Activated naive CD8-positive, alpha-beta T cell treated with anti-CD3 and anti-CD28 coated beads, Interleukin-2, amount 10 ng/mL, durations not matched to agents 7 days and 5 days (primary cell): Measurements from ENCODE around the gene YTHDF2. TPM values are rescaled to one million over a fixed set of nuclear protein-coding genes. Genes with fewer than 3 reads are reported as not detected.

Experiments used
- ATAC-seq: fragments of 150-1000 bp; cut with Tn5 transposase; one replicate; pipeline ENCODE4 v1.10.0; 2021; ENCODE audit warnings: low read depth, moderate library complexity
- POLR2A ChIA-PET: fragments of 350-600 bp; sonication (Branson Sonifier 250); formaldehyde crosslinking; loops from one replicate; lab custom pipeline; 2021; ENCODE audit warnings: antibody characterized with exemption; lab: Charles Lee
- DNase-seq: peaks from one replicate; pipeline ENCODE4 v3.0.0; 2021
- H3K27ac Mint-ChIP-seq: one replicate; pipeline ENCODE4 v1.8.0; 2022; ENCODE audit warnings: mild to moderate bottlenecking, mixed read lengths
- H3K27me3 Mint-ChIP-seq: one replicate; pipeline ENCODE4 v1.8.0; 2022; ENCODE audit warnings: mild to moderate bottlenecking, moderate library complexity, mixed read lengths
- H3K36me3 Mint-ChIP-seq: one replicate; pipeline ENCODE4 v1.8.0; 2021; ENCODE audit warnings: mild to moderate bottlenecking, mixed read lengths
- H3K4me1 Mint-ChIP-seq: one replicate; pipeline ENCODE4 v1.8.0; 2021; ENCODE audit warnings: mixed read lengths
- H3K4me3 Mint-ChIP-seq: one replicate; pipeline ENCODE4 v1.8.0; 2022; ENCODE audit warnings: mild to moderate bottlenecking, moderate library complexity, mixed read lengths
- H3K9me3 Mint-ChIP-seq: one replicate; pipeline ENCODE4 v1.8.0; 2021; ENCODE audit warnings: mixed read lengths
- total RNA-seq, 2 experiments: library from RNA; stranded (reverse); gene quantifications; one replicate each; pipeline ENCODE4 v1.2.3, GENCODE V29; 2021

Gene YTHDF2
- total RNA-seq, 2 experiments from 2014 or later, result 62.5 to 70.2 TPM

DNA sequence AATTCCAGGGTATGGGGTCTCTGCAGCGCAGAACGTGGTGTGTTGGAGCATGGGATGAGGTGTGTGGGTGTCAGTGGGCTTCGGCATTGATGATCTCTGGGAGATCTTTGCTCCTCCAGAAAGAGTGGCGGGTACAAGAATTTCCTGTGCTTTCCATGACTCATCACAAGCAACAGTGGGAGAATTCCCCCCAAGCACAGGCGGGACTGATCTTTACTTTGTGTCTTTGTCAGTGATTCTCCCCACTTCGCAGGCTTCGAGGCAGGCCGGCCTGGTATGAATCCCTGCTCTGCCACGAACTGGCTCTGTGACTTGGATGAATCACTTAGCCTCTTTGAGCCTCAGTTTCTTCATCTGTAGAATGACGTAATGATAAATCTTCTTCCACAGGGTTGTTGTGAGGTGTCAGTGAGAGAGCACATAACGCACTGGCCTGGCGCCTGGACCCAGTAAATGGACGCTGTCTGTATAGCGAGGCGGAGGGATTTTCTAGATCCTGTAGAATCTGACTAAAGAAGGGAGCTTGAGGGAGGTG lies 77.3 kb downstream of the YTHDF2 start:
- Mint-ChIP-seq H3K27me3 (peaks cover 66% of the 10 kb centered on the region), H3K4me1 (peaks cover 4% of the 10 kb centered on the region), H3K27ac (no peak overlapping the region), H3K9me3 (no peaks in the 10 kb centered on the region), H3K36me3 (no peaks in the 10 kb centered on the region), H3K4me3 (no peak overlapping the region)
- POLR2A ChIA-PET, result no interaction called here
- no peak for DNase-seq
- ATAC-seq, result no peak

DNA sequence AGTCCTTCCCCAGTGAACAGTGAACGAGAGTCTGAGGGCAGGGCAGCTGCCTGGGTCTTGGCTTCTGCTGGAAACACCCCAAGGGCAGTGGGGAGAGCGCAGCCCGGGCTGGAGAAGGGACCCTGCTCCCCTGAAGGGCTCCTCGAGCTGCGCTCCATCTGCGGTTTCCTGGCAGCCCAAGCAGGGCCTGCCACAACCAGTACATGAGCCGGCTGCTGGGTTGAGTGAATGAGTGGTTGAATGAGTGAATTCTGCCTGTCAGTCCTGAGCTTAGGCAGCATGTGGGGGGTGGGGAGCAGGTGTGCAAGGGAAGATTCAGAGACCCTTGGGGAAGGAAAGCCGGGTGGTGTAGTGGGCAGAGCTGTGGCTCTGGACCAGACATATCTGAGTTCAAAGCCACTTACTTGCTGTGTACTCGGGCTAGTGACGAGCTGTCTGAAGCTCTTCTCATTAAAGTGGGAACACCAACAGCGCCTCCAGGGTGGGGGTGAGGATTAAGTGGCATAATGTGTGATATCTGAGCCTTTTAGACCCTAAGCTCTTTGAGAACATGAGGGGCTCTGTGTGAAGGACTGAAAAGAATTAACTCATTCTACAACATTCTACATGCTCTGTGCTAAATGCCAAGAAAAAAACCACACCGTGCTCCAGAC lies 78.9 kb downstream of the YTHDF2 start:
- ATAC-seq (peak; percentile 64), DNase-seq (peak; percentile 33)
- Mint-ChIP-seq H3K9me3 (no peaks in the 10 kb centered on the region), H3K4me3 (no peak overlapping the region), H3K27me3 (peaks cover 51% of the 10 kb centered on the region), H3K27ac (no peak overlapping the region), H3K4me1 (peaks cover 4% of the 10 kb centered on the region), H3K36me3 (no peaks in the 10 kb centered on the region)
- POLR2A ChIA-PET, result no interaction called here

DNA sequence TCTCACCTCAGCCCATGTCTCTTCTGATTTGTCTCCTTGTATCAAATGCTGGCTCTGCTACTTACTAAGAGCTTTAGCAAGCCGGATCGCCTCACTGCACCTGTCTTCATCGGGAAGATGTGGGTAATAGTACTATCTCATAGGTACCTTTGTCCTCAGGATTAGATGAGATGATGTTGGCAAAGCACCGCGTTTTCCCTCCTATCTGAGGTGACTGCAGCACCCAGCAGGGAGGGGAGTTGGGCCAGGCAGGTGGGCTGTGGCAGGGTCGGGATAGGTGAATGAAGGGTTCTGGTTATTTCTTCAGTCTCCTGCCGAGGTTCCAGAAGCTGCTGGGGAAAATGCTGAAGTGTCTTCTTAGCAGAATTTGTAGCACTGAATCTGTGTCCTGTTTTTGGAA lies 80.4 kb downstream of the YTHDF2 start:
- POLR2A ChIA-PET, result no interaction called here
- Mint-ChIP-seq H3K4me1 (peaks cover 2% of the 10 kb centered on the region), H3K27ac (no peak overlapping the region), H3K27me3 (peaks cover 40% of the 10 kb centered on the region), H3K4me3 (no peak overlapping the region), H3K36me3 (no peaks in the 10 kb centered on the region), H3K9me3 (no peaks in the 10 kb centered on the region)
- ATAC-seq, result no peak
- DNase-seq, result no peak

DNA sequence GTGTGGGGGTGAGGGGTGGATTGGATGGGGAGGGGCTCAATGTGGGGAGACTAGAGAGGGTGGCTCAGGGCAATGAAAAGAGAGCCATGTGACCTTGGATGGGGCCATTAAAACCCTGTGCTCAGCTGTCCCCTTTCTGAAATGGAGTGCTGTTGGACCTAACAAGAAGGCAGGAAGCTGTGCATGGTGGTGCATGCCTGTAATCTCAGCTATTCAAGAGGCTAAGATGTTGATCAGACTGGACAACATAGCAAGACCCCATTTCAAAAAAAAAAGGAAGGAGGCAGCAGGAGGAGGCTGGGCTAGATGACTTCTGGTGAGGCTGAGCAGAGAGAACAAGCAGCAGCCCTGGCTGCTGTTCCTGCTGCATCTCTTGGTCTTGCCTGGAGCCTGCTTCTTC lies 82.3 kb downstream of the YTHDF2 start:
- Mint-ChIP-seq H3K9me3 (no peaks in the 10 kb centered on the region), H3K36me3 (no peaks in the 10 kb centered on the region), H3K27ac (no peak overlapping the region), H3K4me1 (peaks cover 2% of the 10 kb centered on the region), H3K4me3 (no peak overlapping the region), H3K27me3 (peaks cover 24% of the 10 kb centered on the region)
- ATAC-seq (no peak), DNase-seq (no peak)
- POLR2A ChIA-PET, result no interaction called here

Other genes starting within 250 kb of the YTHDF2 start
- gene RCC1, start 230.9 kb upstream of the YTHDF2 start, total RNA-seq, result 10 to 100 TPM; 46.2 to 51.7 TPM
- 10 to 100 TPM; 54.2 to 58.9 TPM for gene TRNAU1AP, start 183.9 kb upstream of the YTHDF2 start, total RNA-seq
- gene RAB42, start 144.7 kb upstream of the YTHDF2 start, total RNA-seq, result under 1 TPM; 0.50 to 0.79 TPM
- gene TAF12, start 93.9 kb upstream of the YTHDF2 start, total RNA-seq, result 10 to 100 TPM; 29.9 to 30.5 TPM
- gene RNU11, start 88.3 kb upstream of the YTHDF2 start, total RNA-seq, result not detected
- gene GMEB1, start 68.2 kb upstream of the YTHDF2 start, total RNA-seq, result 10 to 100 TPM; 31.7 to 32.7 TPM
- not detected for gene OPRD1, start 75.2 kb downstream of the YTHDF2 start, total RNA-seq
- gene EPB41, start 177.6 kb downstream of the YTHDF2 start, total RNA-seq, result 100 to 1,000 TPM; 162 to 170 TPM